ENCODE data around the gene FBXL20. TPM values are rescaled to one million over a fixed set of nuclear protein-coding genes. Genes with fewer than 3 reads are reported as not detected.
"Not testable (repeated sequence)": the region's sequence is repeated elsewhere in the genome, so short reads cannot be mapped to it uniquely, and the experiment has no call there.

Gene FBXL20
- total RNA-seq, 1 donor from 2014 or later, result 14.1 TPM

DNA sequence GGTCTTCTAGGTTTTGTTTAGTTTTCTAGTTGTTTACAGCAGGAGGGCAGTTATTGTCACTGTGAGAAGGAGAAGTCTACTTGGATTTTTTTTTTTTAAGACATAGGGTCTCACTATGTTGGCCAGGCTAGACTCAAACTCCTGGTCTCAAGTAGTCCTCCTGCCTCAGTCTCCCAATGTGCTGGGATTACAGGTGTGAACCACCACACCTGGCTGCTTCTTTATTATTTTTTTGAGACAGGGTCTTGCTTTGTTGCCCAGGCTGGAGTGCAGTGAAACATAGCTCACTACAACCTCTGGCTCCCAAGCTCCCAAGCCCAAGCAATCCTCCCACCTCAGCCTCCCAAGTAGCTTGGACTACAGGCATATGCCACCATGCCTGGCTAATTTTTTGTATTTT lies 107.4 kb downstream of the FBXL20 start:
- Mint-ChIP-seq H3K9me3 (no peaks in the 10 kb centered on the region), H3K4me3 (no peak overlapping the region), H3K27me3 (no peaks in the 10 kb centered on the region), H3K4me1 (no peaks in the 10 kb centered on the region), H3K36me3 (ENCODE audit: low read depth) (peaks cover 34% of the 10 kb centered on the region), H3K27ac (no peak overlapping the region)
- TF ChIP-seq, protein P1, sequence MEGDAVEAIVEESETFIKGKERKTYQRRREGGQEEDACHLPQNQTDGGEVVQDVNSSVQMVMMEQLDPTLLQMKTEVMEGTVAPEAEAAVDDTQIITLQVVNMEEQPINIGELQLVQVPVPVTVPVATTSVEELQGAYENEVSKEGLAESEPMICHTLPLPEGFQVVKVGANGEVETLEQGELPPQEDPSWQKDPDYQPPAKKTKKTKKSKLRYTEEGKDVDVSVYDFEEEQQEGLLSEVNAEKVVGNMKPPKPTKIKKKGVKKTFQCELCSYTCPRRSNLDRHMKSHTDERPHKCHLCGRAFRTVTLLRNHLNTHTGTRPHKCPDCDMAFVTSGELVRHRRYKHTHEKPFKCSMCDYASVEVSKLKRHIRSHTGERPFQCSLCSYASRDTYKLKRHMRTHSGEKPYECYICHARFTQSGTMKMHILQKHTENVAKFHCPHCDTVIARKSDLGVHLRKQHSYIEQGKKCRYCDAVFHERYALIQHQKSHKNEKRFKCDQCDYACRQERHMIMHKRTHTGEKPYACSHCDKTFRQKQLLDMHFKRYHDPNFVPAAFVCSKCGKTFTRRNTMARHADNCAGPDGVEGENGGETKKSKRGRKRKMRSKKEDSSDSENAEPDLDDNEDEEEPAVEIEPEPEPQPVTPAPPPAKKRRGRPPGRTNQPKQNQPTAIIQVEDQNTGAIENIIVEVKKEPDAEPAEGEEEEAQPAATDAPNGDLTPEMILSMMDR (IDR thresholded peaks at IDR 0.05), result no peak
- intact Hi-C loops (cut with micrococcal nuclease), result no loop called here
- DNase-seq (no peak), ATAC-seq (ENCODE audit: low read depth) (no peak)
- CTCF ChIA-PET, result no interaction called here
- POLR2A ChIA-PET, result interaction anchor here (0.6 to 0.8 kb wide), 2 partner anchors 10 to 80 kb away, joined by 3 read pairs; no protein-coding TSS in a partner anchor

DNA sequence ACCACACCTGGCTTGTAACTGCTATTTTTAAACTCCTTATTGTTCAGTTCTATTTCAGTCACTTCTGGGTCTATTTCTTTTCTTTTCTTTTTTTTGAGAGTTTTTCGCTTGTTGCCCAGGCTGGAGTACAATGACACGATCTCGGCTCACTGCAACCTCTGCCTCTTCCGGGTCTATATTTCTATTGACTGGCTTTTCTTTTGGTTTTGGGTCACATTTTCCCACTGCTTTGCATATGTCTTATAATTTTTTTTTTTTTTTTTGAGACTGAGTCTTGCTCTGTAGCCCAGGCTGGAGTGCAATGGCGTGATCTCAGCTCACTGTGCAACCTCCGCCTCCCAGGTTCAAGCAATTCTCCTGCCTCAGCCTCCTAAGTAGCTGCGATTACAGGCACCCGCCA lies 108.9 kb downstream of the FBXL20 start:
- CTCF ChIA-PET; H3K4me3 Mint-ChIP-seq; intact Hi-C loops (cut with micrococcal nuclease); DNase-seq; H3K9me3 Mint-ChIP-seq; H3K27me3 Mint-ChIP-seq; H3K4me1 Mint-ChIP-seq; H3K27ac Mint-ChIP-seq: not testable (repeated sequence)
- POLR2A ChIA-PET, result interaction anchor here (0.9 kb wide), 1 partner anchor 14 kb away, joined by 4 read pairs; no protein-coding TSS in a partner anchor
- peaks cover 26% of the 10 kb centered on the region for H3K36me3 Mint-ChIP-seq (ENCODE audit: low read depth)
- peak; percentile 49 for ATAC-seq (ENCODE audit: low read depth)

GRCh38 chr17:39286513-39286912 lies 114.9 kb downstream of the FBXL20 start:
- intact Hi-C loops (cut with micrococcal nuclease); DNase-seq; POLR2A ChIA-PET; H3K27me3 Mint-ChIP-seq; H3K9me3 Mint-ChIP-seq; ATAC-seq (ENCODE audit: low read depth); CTCF ChIA-PET; H3K27ac Mint-ChIP-seq; H3K4me3 Mint-ChIP-seq; H3K4me1 Mint-ChIP-seq: not testable (repeated sequence)
- peaks cover 14% of the 10 kb centered on the region for H3K36me3 Mint-ChIP-seq (ENCODE audit: low read depth)

- H3K27me3 Mint-ChIP-seq, result no peaks in the 10 kb centered on the region
- no peaks in the 10 kb centered on the region for H3K9me3 Mint-ChIP-seq
- intact Hi-C loops (cut with micrococcal nuclease), result no loop called here
- ATAC-seq (ENCODE audit: low read depth) (no peak), DNase-seq (no peak)
- H3K27ac Mint-ChIP-seq, result no peak overlapping the region
- CTCF ChIA-PET, result no interaction called here
- H3K36me3 Mint-ChIP-seq (ENCODE audit: low read depth), result peaks cover 13% of the 10 kb centered on the region
- H3K4me1 Mint-ChIP-seq, result no peaks in the 10 kb centered on the region
- POLR2A ChIA-PET, result no interaction called here
- no peak overlapping the region for H3K4me3 Mint-ChIP-seq
- TF ChIP-seq, protein P1 (IDR thresholded peaks at IDR 0.05), result no peak
Measured at GRCh38 chr17:39284685-39285084, 116.7 kb downstream of the FBXL20 start.

- H3K4me3 Mint-ChIP-seq, result no peak overlapping the region
- no peaks in the 10 kb centered on the region for H3K9me3 Mint-ChIP-seq
- TF ChIP-seq, protein P1 (IDR thresholded peaks at IDR 0.05), result no peak
- ChIA-PET CTCF (no interaction called here), POLR2A (no interaction called here)
- no peak overlapping the region for H3K27ac Mint-ChIP-seq
- no peak for ATAC-seq (ENCODE audit: low read depth)
- intact Hi-C loops (cut with micrococcal nuclease), result no loop called here
- DNase-seq, result no peak
- H3K36me3 Mint-ChIP-seq (ENCODE audit: low read depth), result peaks cover 19% of the 10 kb centered on the region
- H3K4me1 Mint-ChIP-seq, result no peaks in the 10 kb centered on the region
- H3K27me3 Mint-ChIP-seq, result no peaks in the 10 kb centered on the region
Measured at GRCh38 chr17:39283896-39284295, 117.5 kb downstream of the FBXL20 start.

DNA sequence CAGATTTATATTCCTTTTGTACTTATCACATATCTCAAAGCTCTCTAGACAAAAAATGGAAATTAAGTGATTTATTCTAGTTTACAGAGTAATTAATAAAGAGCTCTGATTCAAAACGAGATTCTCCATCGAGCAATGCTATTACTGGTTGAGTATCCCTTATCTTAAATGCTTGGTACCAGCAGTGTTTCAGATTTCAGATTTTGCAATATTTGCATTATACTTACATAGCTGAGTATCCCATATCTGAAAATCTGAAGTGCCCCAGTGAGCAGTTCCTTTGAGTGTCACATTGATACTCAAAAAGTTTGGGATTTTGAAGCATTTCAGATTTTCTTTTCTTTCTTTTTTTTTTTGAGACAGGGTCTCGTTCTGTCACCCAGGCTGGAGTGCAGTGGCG lies 118.3 kb downstream of the FBXL20 start:
- TF ChIP-seq, protein P1 (IDR thresholded peaks at IDR 0.05), result no peak
- no peak for ATAC-seq (ENCODE audit: low read depth)

More for the DNA sequence above, 118.3 kb downstream of the FBXL20 start:
- no peak overlapping the region for H3K4me3 Mint-ChIP-seq
- DNase-seq, result no peak
- no peaks in the 10 kb centered on the region for H3K9me3 Mint-ChIP-seq
- intact Hi-C loops (cut with micrococcal nuclease), result no loop called here
- CTCF ChIA-PET, result no interaction called here
- POLR2A ChIA-PET, result no interaction called here
- H3K4me1 Mint-ChIP-seq, result no peaks in the 10 kb centered on the region
- H3K36me3 Mint-ChIP-seq (ENCODE audit: low read depth), result peaks cover 22% of the 10 kb centered on the region
- no peaks in the 10 kb centered on the region for H3K27me3 Mint-ChIP-seq
- H3K27ac Mint-ChIP-seq, result no peak overlapping the region

All from activated B cell treated with CpG ODN at 0.5 μM for 24 hours (primary cell).